A549 treated with Hydrocortisone at 1 μM for 4 hours (cell line): Measurements from ENCODE around the gene AJUBA. TPM values are rescaled to one million over a fixed set of nuclear protein-coding genes. Genes with fewer than 3 reads are reported as not detected.

Experiments
- total RNA-seq: library from RNA; stranded (reverse); fragments of 200-300 nt; extraction: Qiagen RNA extraction; gene quantifications from 5 replicates; pipeline ENCODE4 v1.2.3, GENCODE V29; 2022

Gene AJUBA
- 31.9 to 40.6 TPM (median 34.4 TPM) in 5 replicates for total RNA-seq

GRCh38 chr14:22982477-22983245 lies at the start of gene AJUBA:
AJUBA (minus strand) TSS chr14:22982551; CDS start chr14:22982266, 285 bp downstream.

GRCh38 chr14:23009939-23010726 lies 27.8 kb upstream of the AJUBA start, which contains the start of gene C14orf93:
C14orf93 (minus strand) TSS chr14:23010143; CDS start chr14:22999023, 11,120 bp downstream.

GRCh38 chr14:22929104-22929960 lies 53.0 kb downstream of the AJUBA start, which contains the start of gene PRMT5:
PRMT5 (minus strand) TSS chr14:22929376; CDS start chr14:22929361, 15 bp downstream.

Other genes with a start within 250 kb of the AJUBA start
- 146 to 166 TPM (median 159 TPM) in 5 replicates for gene OXA1L, start 215.9 kb downstream of the AJUBA start, total RNA-seq
- 20.6 to 31.9 TPM (median 22.2 TPM) in 5 replicates for gene SLC7A7, start 167.1 kb downstream of the AJUBA start, total RNA-seq
- gene MRPL52, start 152.7 kb downstream of the AJUBA start, total RNA-seq = 98.8 to 218 TPM (median 198 TPM) in 5 replicates
- gene MMP14, start 146.0 kb downstream of the AJUBA start, total RNA-seq = 0.41 to 0.78 TPM (median 0.66 TPM) in 5 replicates
- gene LRP10, start 110.8 kb downstream of the AJUBA start, total RNA-seq = 70.9 to 81.1 TPM (median 78.0 TPM) in 5 replicates
- gene REM2, start 99.3 kb downstream of the AJUBA start, total RNA-seq = 0.30 to 0.46 TPM (median 0.36 TPM) in 5 replicates
- gene RBM23, start 63.4 kb downstream of the AJUBA start, total RNA-seq = 55.9 to 63.4 TPM (median 58.8 TPM) in 5 replicates
- gene PRMT5, start 53.2 kb downstream of the AJUBA start, total RNA-seq = 91.3 to 119 TPM (median 103 TPM) in 5 replicates
- gene HAUS4, start 25.5 kb downstream of the AJUBA start, total RNA-seq = 35.5 to 36.9 TPM (median 35.9 TPM) in 5 replicates
- gene C14orf93, start 27.6 kb upstream of the AJUBA start, total RNA-seq = 2.4 to 3.7 TPM (median 3.0 TPM) in 5 replicates
- gene PSMB5, start 52.3 kb upstream of the AJUBA start, total RNA-seq = 290 to 318 TPM (median 311 TPM) in 5 replicates
- gene PSMB11, start 59.7 kb upstream of the AJUBA start, total RNA-seq = not detected in 5 replicates
- gene CDH24, start 75.0 kb upstream of the AJUBA start, total RNA-seq = 3.2 to 4.5 TPM (median 4.3 TPM) in 5 replicates
- gene ACIN1, start 112.6 kb upstream of the AJUBA start, total RNA-seq = 86.3 to 111 TPM (median 88.9 TPM) in 5 replicates
- gene C14orf119, start 113.0 kb upstream of the AJUBA start, total RNA-seq = 71.4 to 102 TPM (median 99.5 TPM) in 5 replicates
- gene CIROP, start 122.4 kb upstream of the AJUBA start, total RNA-seq = not detected in 5 replicates
- gene CEBPE, start 136.7 kb upstream of the AJUBA start, total RNA-seq = 0.07 to 0.08 TPM in 2 of 5 replicates, not detected in the others
- 1.7 to 3.5 TPM (median 1.8 TPM) in 5 replicates for gene SLC7A8, start 201.1 kb upstream of the AJUBA start, total RNA-seq